GM12864 (cell line): ENCODE data around the gene RNASET2.

Source experiments
- DNase-seq: peaks from one replicate; pipeline ENCODE4 v3.0.0-alpha.2; 2011; ENCODE audit warnings: low read depth
- H3K4me3 ChIP-seq: 2 replicates; pipeline ENCODE4 v1.5.1; 2011; ENCODE audit warnings: mild to moderate bottlenecking, low read depth, low read length, control low read depth
- CTCF ChIP-seq: IDR thresholded peaks from 2 replicates; pipeline ENCODE4 v1.5.1; 2011; ENCODE audit warnings: low read depth, mild to moderate bottlenecking, moderate library complexity, low read length, control low read depth, inconsistent platforms; ENCODE audit errors: missing control alignments

Gene RNASET2

GRCh38 chr6:166956444-166957086 is at the start of gene RNASET2:
RNASET2 (minus strand) TSS chr6:166956550; CDS start chr6:166956182, 368 bp downstream.
- peak within 1 kb of the TSS; percentile 97 for H3K4me3 ChIP-seq
- no peak for DNase-seq
- TF ChIP-seq CTCF = no peak

- TF ChIP-seq CTCF = no peak
- no peak overlapping the region for H3K4me3 ChIP-seq
- no peak for DNase-seq
These were observed 49.2 kb upstream of the RNASET2 start for GRCh38 chr6:167005350-167006159.

- no peak for DNase-seq
- no peak for TF ChIP-seq CTCF
- peak overlapping the region; percentile 15; the same call in 1 of the 2 replicates for H3K4me3 ChIP-seq
These were observed 44.4 kb upstream of the RNASET2 start for GRCh38 chr6:167000759-167001158.

- no peak for DNase-seq
- TF ChIP-seq CTCF = no peak
- peak overlapping the region; percentile 99 for H3K4me3 ChIP-seq
These were observed 43.5 kb upstream of the RNASET2 start for GRCh38 chr6:166999884-167000253.

- TF ChIP-seq CTCF = no peak
These were observed 43.0 kb upstream of the RNASET2 start, which contains the start of gene CEP43 for GRCh38 chr6:166999145-166999883. CEP43 (plus strand) TSS chr6:166999397; CDS start chr6:166999413, 16 bp downstream.

GRCh38 chr6:166998256-166999144 is 42.1 kb upstream of the RNASET2 start:
- H3K4me3 ChIP-seq = peak overlapping the region; percentile 99
- no peak for DNase-seq
- no peak for TF ChIP-seq CTCF

More at GRCh38 chr6:166999145-166999883, 43.0 kb upstream of the RNASET2 start, which contains the start of gene CEP43:
- peak within 1 kb of the TSS; percentile 99 for H3K4me3 ChIP-seq
- peak; percentile 78 for DNase-seq
